Tibial artery (tissue), 4 donors: ENCODE measurements around the gene PRDM8.

ENCODE experiments used
- DNase-seq, 2 donors: peaks; one replicate each; pipeline ENCODE4 v3.0.0-alpha.2; 2019
- H3K27ac ChIP-seq, 2 donors: fragments of 200-600 bp; sonication (generic) in 1 of 2; 1 replicate in 1 of 2; 2 replicates in 1 of 2; pipeline ENCODE4 v1.5.1; 2018 to 2019; ENCODE audit warnings: mild to moderate bottlenecking in 1 of 2
- H3K27me3 ChIP-seq, 2 donors: fragments of 200-600 bp; sonication (generic) in 1 of 2; one replicate each; pipeline versions ENCODE4 v1.5.1 to v1.6.0; 2016 to 2019
- H3K36me3 ChIP-seq, 3 donors: fragments of 200-600 bp; sonication (generic) in 2 of 3; one replicate each; pipeline ENCODE4 v1.5.1; 2016 to 2019; ENCODE audit warnings: mild to moderate bottlenecking in 2 of 3
- H3K4me1 ChIP-seq, 4 donors: fragments of 200-600 bp; sonication (generic) in 2 of 4; 1 replicate in 3 of 4; 2 replicates in 1 of 4; pipeline ENCODE4 v1.5.1; 2016 to 2019
- H3K4me3 ChIP-seq, 2 donors: fragments of 200-600 bp; sonication (generic) in 1 of 2; 1 replicate in 1 of 2; 2 replicates in 1 of 2; pipeline ENCODE4 v1.5.1; 2018 to 2019; ENCODE audit warnings: mild to moderate bottlenecking in 2 of 2
- H3K9me3 ChIP-seq, 3 donors: fragments of 200-600 bp; sonication (generic) in 1 of 3; one replicate each; pipeline ENCODE4 v1.5.1; 2016 to 2019
- intact Hi-C: fragments of 100-400 bp; cut with DNase I; formaldehyde crosslinking; loops from one replicate; pipeline ENCODE4 v1.15.0; 2023; ENCODE audit warnings: low total_unique reads
- TF ChIP-seq, protein P1 (sequence below), 2 experiments: fragments of 200-600 bp in 1 of 2; fragments of 450-650 bp in 1 of 2; IDR thresholded peaks; one replicate each; pipeline ENCODE4 v1.5.1; 2017 to 2019; ENCODE audit warnings: antibody characterized with exemption in 2 of 2, mild to moderate bottlenecking in 1 of 2, moderate library complexity in 1 of 2

Gene PRDM8

DNA sequence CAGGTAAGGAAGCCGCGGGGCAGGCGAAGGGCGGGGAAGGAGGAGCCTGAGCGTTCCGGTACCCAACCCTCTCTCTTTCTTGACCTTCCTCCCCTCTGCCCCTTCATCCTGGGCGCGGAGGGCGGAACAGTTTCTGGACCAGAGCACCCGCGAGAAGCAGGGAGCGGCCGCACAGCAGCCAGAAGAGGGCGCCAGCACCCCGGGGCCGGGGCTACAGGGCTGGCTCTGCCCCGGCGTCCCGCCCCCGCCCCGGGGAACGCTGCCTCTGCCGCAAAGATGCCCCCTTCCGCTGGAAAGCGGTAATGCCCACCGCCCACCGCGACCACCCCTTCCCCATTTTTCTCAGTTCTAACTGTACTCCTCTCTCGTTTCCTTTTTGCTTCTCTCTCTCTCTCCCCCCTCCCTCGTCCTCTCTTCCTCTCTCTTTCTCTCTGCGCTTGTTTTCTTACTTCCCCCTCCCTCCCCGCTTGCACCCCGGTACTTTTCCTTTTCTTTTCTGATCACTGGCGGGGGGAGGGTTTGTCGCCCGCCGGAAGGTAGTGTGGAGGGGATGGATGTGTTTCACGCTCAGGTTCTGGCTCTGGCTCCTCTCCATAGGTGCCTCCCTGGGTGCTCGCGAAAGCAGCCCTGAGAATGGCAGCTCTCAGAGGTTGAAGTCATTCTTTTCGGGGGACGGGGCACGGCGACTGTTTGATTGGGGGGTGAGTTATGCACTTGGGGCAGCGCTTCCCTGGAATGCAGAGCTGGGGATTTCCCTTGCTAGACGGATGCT is 13.1 kb upstream of the PRDM8 start:
- intact Hi-C loops: loop anchor here (10.0 kb wide), 1 partner anchor 109 kb away; the partner anchor contains the start of gene ANTXR2
- Histone ChIP-seq H3K9me3 (peaks cover 0 to under 1% (median 0%) of the 10 kb centered on the region in 3 donors), H3K36me3 (no peaks in the 10 kb centered on the region), H3K4me1 (peaks cover 0 to 50% (median 29%) of the 10 kb centered on the region in 4 donors), H3K27me3 (peaks cover 0 to 19% of the 10 kb centered on the region in 2 donors), H3K27ac (peak overlapping the region; percentile 74 to 81), H3K4me3 (peak overlapping the region; percentile 67 to 86)
- DNase-seq: peak; percentile 84 to 88
- TF ChIP-seq, protein P1, sequence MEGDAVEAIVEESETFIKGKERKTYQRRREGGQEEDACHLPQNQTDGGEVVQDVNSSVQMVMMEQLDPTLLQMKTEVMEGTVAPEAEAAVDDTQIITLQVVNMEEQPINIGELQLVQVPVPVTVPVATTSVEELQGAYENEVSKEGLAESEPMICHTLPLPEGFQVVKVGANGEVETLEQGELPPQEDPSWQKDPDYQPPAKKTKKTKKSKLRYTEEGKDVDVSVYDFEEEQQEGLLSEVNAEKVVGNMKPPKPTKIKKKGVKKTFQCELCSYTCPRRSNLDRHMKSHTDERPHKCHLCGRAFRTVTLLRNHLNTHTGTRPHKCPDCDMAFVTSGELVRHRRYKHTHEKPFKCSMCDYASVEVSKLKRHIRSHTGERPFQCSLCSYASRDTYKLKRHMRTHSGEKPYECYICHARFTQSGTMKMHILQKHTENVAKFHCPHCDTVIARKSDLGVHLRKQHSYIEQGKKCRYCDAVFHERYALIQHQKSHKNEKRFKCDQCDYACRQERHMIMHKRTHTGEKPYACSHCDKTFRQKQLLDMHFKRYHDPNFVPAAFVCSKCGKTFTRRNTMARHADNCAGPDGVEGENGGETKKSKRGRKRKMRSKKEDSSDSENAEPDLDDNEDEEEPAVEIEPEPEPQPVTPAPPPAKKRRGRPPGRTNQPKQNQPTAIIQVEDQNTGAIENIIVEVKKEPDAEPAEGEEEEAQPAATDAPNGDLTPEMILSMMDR (IDR thresholded peaks at IDR 0.05): peak; percentile 78 to 90

GRCh38 chr4:80184825-80185756 is 12.2 kb upstream of the PRDM8 start:
- Histone ChIP-seq H3K27ac (peak overlapping the region; percentile 74 to 81), H3K4me3 (peak overlapping the region; percentile 67 to 86), H3K4me1 (peaks cover 0 to 59% (median 35%) of the 10 kb centered on the region in 4 donors), H3K36me3 (no peaks in the 10 kb centered on the region), H3K27me3 (peaks cover 0 to 28% of the 10 kb centered on the region in 2 donors), H3K9me3 (no peaks in the 10 kb centered on the region)
- TF ChIP-seq, protein P1 (IDR thresholded peaks at IDR 0.05): no peak
- peak in 1 of 2 donors; percentile 28 for DNase-seq
- intact Hi-C loops: loop anchor here (10.0 kb wide), 1 partner anchor 110 kb away; the partner anchor contains the start of gene ANTXR2

DNA sequence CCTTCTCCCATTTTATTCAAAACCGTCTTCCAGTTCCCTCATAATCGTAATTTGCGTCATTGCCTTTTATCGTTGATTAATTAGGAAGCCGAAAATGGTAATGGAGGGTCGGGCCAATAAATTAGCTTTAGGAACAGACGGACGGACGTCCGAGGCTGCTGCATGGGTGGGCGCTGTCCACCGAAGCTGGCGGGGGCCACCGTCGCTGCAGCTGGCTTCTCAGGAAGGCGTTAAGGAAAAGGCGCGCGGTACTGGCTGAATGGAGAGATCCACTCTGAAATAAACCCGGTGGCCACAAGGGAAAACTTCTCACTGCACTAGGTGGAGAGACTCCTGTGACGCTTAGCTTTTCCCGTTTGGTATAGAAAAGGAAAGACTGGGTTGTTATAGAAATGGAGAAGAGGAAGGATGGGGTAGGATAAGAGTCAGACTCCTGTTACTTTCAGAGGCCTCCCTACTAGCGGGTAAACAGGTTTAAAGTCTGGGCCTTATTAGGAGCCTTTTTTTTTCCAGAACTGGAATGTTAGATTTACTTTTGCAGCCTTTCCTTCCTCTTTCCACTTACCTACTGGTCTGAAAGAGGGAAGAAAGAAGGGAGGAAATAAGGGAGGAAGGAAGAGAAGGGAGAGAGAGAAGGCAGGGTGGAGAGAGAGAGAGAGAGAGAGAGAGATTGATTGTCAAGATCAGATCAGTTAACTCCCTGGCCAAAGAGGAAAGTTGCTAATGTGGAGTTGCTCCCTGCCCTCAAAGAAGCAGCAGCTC is 11.3 kb upstream of the PRDM8 start:
- Histone ChIP-seq H3K27me3 (peaks cover 0 to 36% of the 10 kb centered on the region in 2 donors), H3K27ac (no peak overlapping the region), H3K9me3 (no peaks in the 10 kb centered on the region), H3K4me3 (peak overlapping the region; percentile 67 to 86), H3K36me3 (no peaks in the 10 kb centered on the region), H3K4me1 (peaks cover 0 to 61% (median 37%) of the 10 kb centered on the region in 4 donors)
- DNase-seq: no peak
- intact Hi-C loops: loop anchor here (10.0 kb wide), 1 partner anchor 111 kb away; the partner anchor contains the start of gene ANTXR2
- TF ChIP-seq, protein P1 (IDR thresholded peaks at IDR 0.05): peak in 1 of 2 experiments; percentile 8

DNA sequence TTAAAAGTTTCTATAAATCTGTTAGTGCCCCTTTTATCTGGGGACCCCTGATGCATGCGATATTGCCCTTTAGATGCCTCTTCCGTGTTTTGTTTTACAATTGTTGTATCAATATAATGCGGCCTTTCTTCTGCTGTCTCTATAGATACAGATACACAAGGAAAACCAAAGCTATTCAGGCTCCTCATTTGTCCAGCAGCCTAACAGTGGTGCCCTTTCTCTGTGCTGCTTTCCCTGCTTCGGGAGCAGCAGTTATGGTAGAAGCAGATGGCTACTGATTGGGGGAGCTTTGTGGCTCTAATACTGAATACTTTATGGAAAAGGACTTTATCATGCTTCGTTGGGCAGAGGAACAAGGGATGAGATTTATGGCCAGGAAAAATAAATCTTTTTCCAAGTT is 10.6 kb upstream of the PRDM8 start:
- H3K27me3 ChIP-seq: peaks cover 0 to 41% of the 10 kb centered on the region in 2 donors
- H3K4me3 ChIP-seq: no peak overlapping the region
- TF ChIP-seq, protein P1 (IDR thresholded peaks at IDR 0.05): no peak
- DNase-seq: no peak
- no peaks in the 10 kb centered on the region for H3K36me3 ChIP-seq
- H3K9me3 ChIP-seq: no peaks in the 10 kb centered on the region
- peaks cover 0 to 61% (median 37%) of the 10 kb centered on the region in 4 donors for H3K4me1 ChIP-seq
- intact Hi-C loops: loop anchor here (10.0 kb wide), 1 partner anchor 112 kb away; the partner anchor contains the start of gene ANTXR2
- H3K27ac ChIP-seq: no peak overlapping the region

- peaks cover 0 to 53% (median 33%) of the 10 kb centered on the region in 4 donors for H3K4me1 ChIP-seq
- DNase-seq: no peak
- no peak overlapping the region for H3K4me3 ChIP-seq
- H3K9me3 ChIP-seq: no peaks in the 10 kb centered on the region
- H3K36me3 ChIP-seq: no peaks in the 10 kb centered on the region
- TF ChIP-seq, protein P1 (IDR thresholded peaks at IDR 0.05): no peak
- intact Hi-C loops: loop anchor here (10.0 kb wide), 1 partner anchor 113 kb away; the partner anchor contains the start of gene ANTXR2
- H3K27ac ChIP-seq: no peak overlapping the region
- peaks cover 0 to 51% of the 10 kb centered on the region in 2 donors for H3K27me3 ChIP-seq
Measured at GRCh38 chr4:80187677-80188076, 9.6 kb upstream of the PRDM8 start.
